Dedifferentiated amniotic fluid mesenchymal stem cell (primary cell): ENCODE results near the gene NTRK2.

Experiments
- DNase-seq: peaks from one replicate; pipeline ENCODE4 v3.0.0-alpha.2; 2016; ENCODE audit errors: extremely low spot score

NTRK2 gene

DNA sequence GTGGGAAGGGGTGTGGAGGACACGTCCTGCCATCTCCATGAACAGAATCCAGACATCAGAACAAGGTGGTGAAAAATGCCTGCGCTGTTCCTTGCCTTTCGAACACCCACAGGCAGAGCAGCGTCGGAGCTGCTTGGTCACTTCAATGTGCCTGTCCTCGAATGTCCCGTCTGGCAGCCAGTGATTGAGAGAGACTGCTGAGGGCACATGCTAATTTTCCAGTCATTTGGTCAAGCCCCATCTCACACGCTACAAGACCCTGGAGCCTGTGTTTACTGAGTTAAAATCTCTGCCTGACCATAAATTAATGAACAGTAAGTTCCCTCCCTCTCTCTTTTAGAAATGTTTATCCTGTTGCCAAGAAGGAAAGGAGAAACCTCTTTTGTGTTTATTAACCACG lies 149.3 kb downstream of the NTRK2 start:
- no peak for DNase-seq

DNA sequence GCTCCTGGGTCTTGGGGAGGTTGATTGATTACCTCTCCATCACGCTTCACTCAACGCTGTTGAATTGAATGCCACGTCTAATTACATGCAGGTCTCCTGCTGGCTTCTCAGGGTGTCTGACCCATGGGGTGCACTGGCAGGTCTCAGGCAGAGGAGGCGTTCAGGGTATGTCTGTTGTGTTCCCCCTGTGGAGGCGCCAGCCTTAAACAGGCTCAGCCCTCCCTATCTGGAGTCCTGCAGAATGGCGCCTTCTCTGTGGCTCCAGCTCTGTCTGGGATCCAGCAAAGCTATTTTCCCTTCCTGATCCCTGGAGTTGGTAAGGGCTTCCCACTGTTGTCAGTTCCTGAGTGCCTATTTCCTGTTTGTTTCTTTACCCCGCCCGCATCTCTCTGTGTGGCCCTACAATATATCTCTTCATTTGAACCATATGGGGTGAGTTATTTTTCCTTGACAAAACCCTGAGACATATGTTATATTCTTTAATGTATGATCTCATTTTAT lies 150.0 kb downstream of the NTRK2 start:
- DNase-seq, result no peak

DNA sequence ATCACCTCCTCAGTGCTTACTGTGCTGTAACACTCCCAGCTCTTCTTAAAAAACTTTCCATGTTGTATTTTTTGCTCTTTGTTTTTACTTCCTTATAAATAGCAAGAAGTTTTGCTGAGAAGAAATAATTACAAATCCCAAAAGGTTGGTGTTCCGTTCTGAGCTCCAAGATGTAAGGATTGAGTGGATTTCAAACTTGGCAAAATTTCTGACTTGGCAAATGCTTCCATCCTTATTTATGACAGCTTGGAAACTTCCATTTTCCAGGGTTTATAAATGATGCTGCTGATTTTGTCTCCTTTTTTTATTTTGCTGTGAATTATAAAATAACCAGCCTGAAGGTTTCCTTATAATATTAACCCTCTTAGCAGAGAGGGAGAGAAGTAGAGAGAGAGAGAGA lies 151.9 kb downstream of the NTRK2 start:
- DNase-seq, result no peak

- DNase-seq, result no peak
These were observed 153.2 kb downstream of the NTRK2 start for GRCh38 chr9:84822589-84823233.

GRCh38 chr9:84823421-84824271 lies 154.1 kb downstream of the NTRK2 start:
- DNase-seq, result no peak

GRCh38 chr9:84827216-84827765 lies 157.8 kb downstream of the NTRK2 start:
- DNase-seq, result no peak

DNA sequence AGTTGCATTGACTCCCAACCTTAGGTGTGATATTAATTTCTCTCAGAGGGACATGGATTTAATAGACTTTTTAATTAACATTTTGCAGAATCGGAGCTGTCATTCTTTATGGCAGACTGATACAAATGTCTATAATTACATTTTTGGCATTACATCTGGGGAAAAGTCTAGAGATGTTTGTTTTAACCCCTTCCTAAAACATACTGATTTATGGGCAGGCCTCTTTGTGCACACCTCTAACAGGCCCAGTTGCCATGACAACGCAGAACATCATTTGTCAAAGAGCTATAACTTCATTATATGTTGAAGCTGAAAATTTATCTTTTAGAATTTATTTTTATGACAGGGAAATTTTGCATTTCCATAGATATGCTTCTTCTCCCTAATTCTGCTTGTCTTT lies 158.5 kb downstream of the NTRK2 start:
- DNase-seq, result no peak

GRCh38 chr9:84829471-84829870 lies 159.9 kb downstream of the NTRK2 start:
- no peak for DNase-seq

- DNase-seq, result no peak
These were observed 160.6 kb downstream of the NTRK2 start for GRCh38 chr9:84829997-84830696.

DNA sequence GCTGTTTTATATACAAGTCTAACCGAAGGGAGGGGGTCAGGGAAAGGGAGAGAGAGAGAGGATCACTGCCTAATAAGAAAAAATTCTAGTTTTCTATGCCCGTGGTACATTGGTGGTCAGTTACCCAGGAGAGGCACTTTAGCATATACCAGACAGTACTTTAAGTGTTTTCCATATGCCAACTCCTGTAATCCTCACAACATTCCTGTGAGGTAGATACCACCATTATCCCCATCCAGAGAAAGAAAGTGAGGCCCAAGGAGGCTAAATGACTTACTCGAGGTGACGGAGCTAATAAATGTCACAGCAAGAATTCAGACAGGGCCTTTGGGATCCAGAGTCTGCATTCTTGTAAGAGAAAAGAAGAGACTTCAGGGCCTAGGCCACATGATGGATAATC lies 161.8 kb downstream of the NTRK2 start:
- no peak for DNase-seq

DNA sequence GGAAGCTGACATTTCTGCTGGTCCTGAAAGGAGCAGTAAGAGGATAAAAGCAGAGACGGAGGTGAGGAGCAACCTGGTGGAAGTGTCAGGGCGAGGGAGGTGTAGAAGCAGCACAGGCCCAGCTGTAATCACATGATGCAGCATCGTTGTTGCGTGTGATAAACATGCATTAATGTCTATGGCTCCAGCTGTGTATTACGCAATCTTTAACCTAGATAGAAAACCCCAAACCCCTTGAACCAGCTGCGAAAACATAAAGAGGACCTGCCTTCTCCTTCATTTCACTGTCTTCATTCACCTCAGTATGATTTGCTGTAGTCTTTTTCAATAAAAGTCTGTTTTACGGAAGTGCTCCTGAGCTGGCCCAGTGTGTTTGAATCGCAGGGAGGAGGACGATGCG lies 162.9 kb downstream of the NTRK2 start:
- no peak for DNase-seq

GRCh38 chr9:84834426-84834825 lies 164.9 kb downstream of the NTRK2 start:
- no peak for DNase-seq

- no peak for DNase-seq
These were observed 166.2 kb downstream of the NTRK2 start for GRCh38 chr9:84835745-84836144.

DNA sequence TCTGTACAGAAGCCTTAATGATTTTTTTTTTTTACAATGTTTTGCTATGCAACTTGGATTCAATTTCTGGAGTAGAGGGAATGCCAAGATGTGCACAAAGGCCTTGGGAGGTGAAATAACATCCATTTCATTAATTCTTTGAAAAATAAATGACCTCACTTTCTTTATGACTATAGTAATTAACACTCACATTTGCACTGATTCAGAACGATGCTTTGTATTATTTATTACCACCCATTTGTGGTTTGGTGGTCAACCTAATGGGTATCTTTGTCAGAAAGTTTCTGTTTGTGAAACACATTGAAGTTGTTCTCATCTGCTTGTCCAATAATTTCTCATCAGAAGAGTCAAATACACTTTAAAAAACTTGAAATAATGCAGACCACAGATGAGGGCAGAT lies 169.3 kb downstream of the NTRK2 start:
- no peak for DNase-seq

GRCh38 chr9:84839541-84839940 lies 170.0 kb downstream of the NTRK2 start:
- peak; percentile 53 for DNase-seq

DNA sequence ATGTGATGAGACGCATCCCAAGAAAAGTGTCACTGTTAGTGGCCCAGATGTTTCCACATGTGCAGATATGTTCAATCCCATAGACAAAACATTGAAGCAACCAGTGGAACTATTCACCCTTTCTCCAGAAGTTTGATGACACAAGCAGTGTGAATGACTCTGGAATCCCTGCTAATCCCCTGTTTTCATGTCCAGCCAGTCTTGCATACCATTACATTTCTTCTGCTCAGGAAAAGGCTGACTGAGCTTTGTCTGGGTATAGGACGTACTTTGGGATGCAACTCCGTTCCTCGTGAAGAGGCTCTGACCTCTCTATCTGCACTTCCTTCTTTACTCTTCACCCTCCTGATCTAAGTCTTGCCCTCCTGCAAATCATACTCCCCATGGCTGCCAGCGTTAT lies 172.4 kb downstream of the NTRK2 start:
- no peak for DNase-seq

- DNase-seq, result no peak
These were observed 173.8 kb downstream of the NTRK2 start for GRCh38 chr9:84843175-84843824.

- no peak for DNase-seq
These were observed 176.7 kb downstream of the NTRK2 start for GRCh38 chr9:84845956-84846900.

DNA sequence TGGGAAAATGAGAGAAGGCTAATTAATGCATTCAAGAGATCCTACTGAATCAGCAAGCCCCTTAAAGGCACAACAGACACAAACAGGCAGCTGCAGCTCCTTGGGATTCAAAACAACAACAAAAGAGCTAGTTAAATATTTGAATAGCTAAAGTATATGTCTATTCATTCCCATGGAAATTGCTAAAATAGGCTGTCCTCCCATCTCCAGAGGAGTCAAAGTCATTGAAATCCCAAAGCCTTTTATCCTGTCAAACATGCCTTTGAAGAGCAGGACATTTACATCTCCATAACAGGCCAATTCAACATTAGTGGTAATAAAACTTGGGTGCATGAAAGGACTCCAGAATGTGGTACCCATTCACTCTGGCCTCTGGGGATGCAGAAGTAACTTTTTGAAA lies 177.4 kb downstream of the NTRK2 start:
- DNase-seq, result no peak

GRCh38 chr9:84849049-84849448 lies 179.5 kb downstream of the NTRK2 start:
- no peak for DNase-seq
